Thyroid gland (tissue), 4 donors: ENCODE data around the gene SRRM5.

Source experiments
- CTCF ChIP-seq, 6 experiments: fragments of 200-600 bp in 3 of 6; fragments of 450-650 bp in 3 of 6; sonication (generic) in 3 of 6; IDR thresholded peaks; one replicate each; pipeline ENCODE4 v1.5.1; 2016 to 2019; ENCODE audit warnings: antibody characterized with exemption in 6 of 6, mild to moderate bottlenecking in 2 of 6, inconsistent platforms in 1 of 6, moderate library complexity in 1 of 6
- POLR2A ChIP-seq, 2 donors: fragments of 450-650 bp; IDR thresholded peaks; one replicate each; pipeline ENCODE4 v1.6.1; 2017; ENCODE audit warnings: antibody characterized with exemption in 2 of 2, mild to moderate bottlenecking in 2 of 2, moderate library complexity in 1 of 2

- TF ChIP-seq POLR2A (IDR thresholded peaks at IDR 0.05): no peak
- TF ChIP-seq CTCF (IDR thresholded peaks at IDR 0.05): no peak
Measured at GRCh38 chr19:43640424-43640757, 28.5 kb downstream of the SRRM5 start.
